GM12865 (cell line): ENCODE data around the gene OXA1L.

Experiments used
- DNase-seq: peaks from one replicate; pipeline ENCODE4 v3.0.0; 2010; ENCODE audit warnings: low read depth
- H3K4me3 ChIP-seq: 2 replicates; pipeline ENCODE4 v1.5.1; 2011; ENCODE audit warnings: mild to moderate bottlenecking, low read depth, low read length, control low read depth
- CTCF ChIP-seq: IDR thresholded peaks from 2 replicates; pipeline ENCODE4 v1.5.1; 2011; ENCODE audit warnings: low read length, control low read depth, low read depth, inconsistent platforms; ENCODE audit not compliant: insufficient read depth; ENCODE audit errors: missing control alignments

The OXA1L gene

GRCh38 chr14:22808388-22809209, 42.1 kb downstream of the OXA1L start:
- no peak for DNase-seq
- no peak for TF ChIP-seq CTCF
- H3K4me3 ChIP-seq, result no peak overlapping the region

GRCh38 chr14:22811722-22812121, 45.2 kb downstream of the OXA1L start:
- peak overlapping the region; percentile 20 for H3K4me3 ChIP-seq
- peak; percentile 44 for DNase-seq
- TF ChIP-seq CTCF, result no peak

- DNase-seq, result no peak
- no peak for TF ChIP-seq CTCF
- H3K4me3 ChIP-seq, result no peak overlapping the region
Measured at GRCh38 chr14:22812744-22813143, 46.3 kb downstream of the OXA1L start.

GRCh38 chr14:22813145-22813544, 46.7 kb downstream of the OXA1L start:
- no peak for TF ChIP-seq CTCF
- DNase-seq, result no peak
- H3K4me3 ChIP-seq, result no peak overlapping the region

- TF ChIP-seq CTCF, result no peak
- DNase-seq, result no peak
- no peak overlapping the region for H3K4me3 ChIP-seq
Measured at GRCh38 chr14:22814373-22814772, 47.9 kb downstream of the OXA1L start.

GRCh38 chr14:22814941-22815713, 48.6 kb downstream of the OXA1L start, which contains the start of gene SLC7A7:
SLC7A7 (minus strand) TSS chr14:22815435; CDS start chr14:22813398, 2,037 bp downstream.
- no peak for TF ChIP-seq CTCF
- DNase-seq, result no peak
- no peak within 1 kb of the TSS; the same call in 1 of the 2 replicates for H3K4me3 ChIP-seq
